ENCODE results near the gene ARSG. TPM values are rescaled to one million over a fixed set of nuclear protein-coding genes. Genes with fewer than 3 reads are reported as not detected.
"Not testable (repeated sequence)": the region's sequence is repeated elsewhere in the genome, so short reads cannot be mapped to it uniquely, and the experiment has no call there.

The ARSG gene
- total and polyA plus RNA-seq, 5 experiments from 2014 or later = 10.4 to 15.1 (median 12.9) TPM

DNA sequence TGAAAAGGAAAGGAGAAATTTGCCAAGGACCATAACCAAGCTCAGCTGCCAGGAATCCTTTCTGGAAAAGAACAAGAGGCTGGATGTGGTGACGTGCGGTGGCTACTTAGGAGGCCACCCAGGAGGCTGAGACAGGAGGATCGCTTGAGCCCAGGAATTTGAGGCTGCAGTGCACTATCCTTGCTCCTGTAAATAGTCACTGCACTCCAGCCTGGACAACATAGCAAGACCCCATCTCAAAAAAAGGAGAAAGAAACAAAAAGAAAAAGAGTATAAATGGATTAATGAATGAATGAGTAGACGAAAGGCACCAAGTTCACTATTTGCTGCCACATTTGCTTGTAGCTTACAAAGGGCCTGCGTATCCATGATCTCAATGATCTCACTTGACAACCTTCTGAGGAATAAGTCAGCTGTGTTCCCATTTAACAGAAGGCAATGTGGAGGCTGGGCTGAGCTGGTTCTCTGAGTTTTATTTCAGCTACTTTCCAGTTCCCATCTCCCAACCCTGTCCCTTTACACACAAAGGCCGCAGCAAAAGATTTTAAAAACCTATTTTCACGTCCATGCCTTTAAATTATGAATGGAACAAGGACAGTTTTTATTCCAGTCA lies 29.8 kb downstream of the ARSG start:
- no peak for ATAC-seq
- Mint-ChIP-seq H3K4me3 (peak overlapping the region in 1 of 10 donors; percentile 30), H3K4me1 (peaks cover 14 to 56% (median 32%) of the 10 kb centered on the region in 4 donors), H3K27me3 (no peaks in the 10 kb centered on the region), H3K27ac (peak overlapping the region in 2 of 10 donors; percentile 4 to 80), H3K36me3 (no peaks in the 10 kb centered on the region), H3K9me3 (no peaks in the 10 kb centered on the region)
- POLR2A ChIA-PET = no interaction called here
- no peak for DNase-seq

GRCh38 chr17:68321556-68321954 lies 30.3 kb downstream of the ARSG start:
- POLR2A ChIA-PET = no interaction called here
- Mint-ChIP-seq H3K36me3 (no peaks in the 10 kb centered on the region), H3K4me1 (peaks cover 9 to 52% (median 28%) of the 10 kb centered on the region in 4 donors), H3K9me3 (no peaks in the 10 kb centered on the region), H3K27ac (no peak overlapping the region), H3K27me3 (no peaks in the 10 kb centered on the region), H3K4me3 (no peak overlapping the region)
- DNase-seq = no peak
- ATAC-seq = no peak

GRCh38 chr17:68322630-68323029 lies 31.3 kb downstream of the ARSG start:
- no peak overlapping the region for H3K4me3 Mint-ChIP-seq
- H3K4me1 Mint-ChIP-seq = peaks cover 3 to 46% (median 25%) of the 10 kb centered on the region in 4 donors
- H3K27me3 Mint-ChIP-seq = no peaks in the 10 kb centered on the region
- H3K9me3 Mint-ChIP-seq = no peaks in the 10 kb centered on the region
- no peaks in the 10 kb centered on the region for H3K36me3 Mint-ChIP-seq
- POLR2A ChIA-PET = interaction anchor here (0.6 to 1.2 kb wide), 3 partner anchors 10 to 295 kb away, joined by 3 to 4 read pairs (median 4); no protein-coding TSS in a partner anchor
- DNase-seq (no peak), ATAC-seq (no peak)
- H3K27ac Mint-ChIP-seq = no peak overlapping the region

DNA sequence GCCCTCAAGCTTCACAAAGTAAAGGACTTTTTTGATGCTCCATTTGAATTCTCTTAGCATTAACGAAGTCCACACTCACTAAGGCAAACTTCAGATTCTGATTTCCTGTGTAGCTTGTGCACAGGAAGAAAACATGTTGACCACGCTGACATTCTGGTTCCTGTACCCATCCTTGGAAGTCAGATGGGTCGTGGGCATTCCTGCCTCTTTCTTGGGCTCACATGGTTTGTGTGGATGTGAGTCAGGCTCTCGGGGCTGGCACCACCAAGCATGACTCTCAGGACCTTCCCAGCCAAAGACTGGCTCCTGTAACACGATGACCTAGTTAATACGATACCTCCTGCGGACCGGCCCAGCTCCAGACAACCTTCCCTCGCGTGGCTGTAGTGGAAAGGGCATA lies 32.8 kb downstream of the ARSG start:
- Mint-ChIP-seq H3K4me3 (peak overlapping the region in 1 of 10 donors; percentile 7), H3K36me3 (no peaks in the 10 kb centered on the region), H3K9me3 (peaks cover 0 to 5% (median 0%) of the 10 kb centered on the region in 9 donors), H3K4me1 (peaks cover 5 to 33% (median 23%) of the 10 kb centered on the region in 4 donors), H3K27ac (peak overlapping the region in 2 of 10 donors; percentile 53 to 67), H3K27me3 (no peaks in the 10 kb centered on the region)
- POLR2A ChIA-PET = interaction anchor here (0.7 kb wide), 1 partner anchor 9 kb away, joined by 7 read pairs; no protein-coding TSS in a partner anchor
- DNase-seq (no peak), ATAC-seq (no peak)

- POLR2A ChIA-PET = interaction anchor here (1.3 kb wide), 1 partner anchor 10 kb away, joined by 3 read pairs; no protein-coding TSS in a partner anchor
- no peak overlapping the region for H3K4me3 Mint-ChIP-seq
Measured at GRCh38 chr17:68324654-68325336, 33.5 kb downstream of the ARSG start.

DNA sequence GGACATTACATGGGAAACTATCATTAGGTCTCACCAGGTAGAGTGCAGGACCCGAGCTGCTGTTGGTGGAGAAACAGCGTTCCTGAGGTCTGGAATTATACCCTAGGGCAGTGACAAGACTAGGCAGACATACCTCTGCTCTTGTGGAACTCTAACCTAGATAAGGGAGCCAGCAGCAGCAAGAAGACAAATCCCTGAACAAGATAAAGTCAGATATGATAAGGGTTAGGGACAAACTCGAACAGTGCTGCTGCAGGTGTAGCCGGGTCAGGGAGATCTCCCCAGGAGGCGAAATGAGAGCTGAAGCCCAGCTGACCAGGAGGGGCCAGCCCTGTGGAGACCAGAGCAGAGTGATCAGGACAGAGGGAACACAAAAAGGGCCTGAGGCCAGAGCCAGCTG lies 34.7 kb downstream of the ARSG start:
- ATAC-seq (no peak), DNase-seq (no peak)
- Mint-ChIP-seq H3K9me3 (peaks cover 0 to 14% (median 4%) of the 10 kb centered on the region in 9 donors), H3K27me3 (no peaks in the 10 kb centered on the region), H3K27ac (peak overlapping the region in 1 of 10 donors; percentile 76), H3K4me3 (no peak overlapping the region), H3K36me3 (no peaks in the 10 kb centered on the region), H3K4me1 (peaks cover 5 to 19% (median 16%) of the 10 kb centered on the region in 4 donors)
- POLR2A ChIA-PET = interaction anchor here (1.5 kb wide), 1 partner anchor 35 kb away, joined by 5 read pairs; the partner anchor contains the start of genes ARSG and SLC16A6

More at GRCh38 chr17:68324654-68325336, 33.5 kb downstream of the ARSG start:
- ATAC-seq (no peak), DNase-seq (no peak)
- peaks cover 5 to 27% (median 22%) of the 10 kb centered on the region in 4 donors for H3K4me1 Mint-ChIP-seq
- no peaks in the 10 kb centered on the region for H3K27me3 Mint-ChIP-seq
- no peaks in the 10 kb centered on the region for H3K36me3 Mint-ChIP-seq
- peaks cover 0 to 5% (median 0%) of the 10 kb centered on the region in 9 donors for H3K9me3 Mint-ChIP-seq
- H3K27ac Mint-ChIP-seq = no peak overlapping the region

GRCh38 chr17:68326681-68327080 lies 35.4 kb downstream of the ARSG start:
- POLR2A ChIA-PET = interaction anchor here (1.5 kb wide), 1 partner anchor 36 kb away, joined by 5 read pairs; the partner anchor contains the start of genes ARSG and SLC16A6
- no peak overlapping the region for H3K4me3 Mint-ChIP-seq
- DNase-seq (no peak), ATAC-seq (no peak)
- H3K9me3 Mint-ChIP-seq = peaks cover 0 to 18% (median 6%) of the 10 kb centered on the region in 9 donors
- peak overlapping the region in 1 of 10 donors; percentile 57 for H3K27ac Mint-ChIP-seq
- H3K4me1 Mint-ChIP-seq = peaks cover 5 to 19% (median 16%) of the 10 kb centered on the region in 4 donors
- no peaks in the 10 kb centered on the region for H3K27me3 Mint-ChIP-seq
- peaks cover 0 to 2% (median 0%) of the 10 kb centered on the region in 3 donors for H3K36me3 Mint-ChIP-seq

DNA sequence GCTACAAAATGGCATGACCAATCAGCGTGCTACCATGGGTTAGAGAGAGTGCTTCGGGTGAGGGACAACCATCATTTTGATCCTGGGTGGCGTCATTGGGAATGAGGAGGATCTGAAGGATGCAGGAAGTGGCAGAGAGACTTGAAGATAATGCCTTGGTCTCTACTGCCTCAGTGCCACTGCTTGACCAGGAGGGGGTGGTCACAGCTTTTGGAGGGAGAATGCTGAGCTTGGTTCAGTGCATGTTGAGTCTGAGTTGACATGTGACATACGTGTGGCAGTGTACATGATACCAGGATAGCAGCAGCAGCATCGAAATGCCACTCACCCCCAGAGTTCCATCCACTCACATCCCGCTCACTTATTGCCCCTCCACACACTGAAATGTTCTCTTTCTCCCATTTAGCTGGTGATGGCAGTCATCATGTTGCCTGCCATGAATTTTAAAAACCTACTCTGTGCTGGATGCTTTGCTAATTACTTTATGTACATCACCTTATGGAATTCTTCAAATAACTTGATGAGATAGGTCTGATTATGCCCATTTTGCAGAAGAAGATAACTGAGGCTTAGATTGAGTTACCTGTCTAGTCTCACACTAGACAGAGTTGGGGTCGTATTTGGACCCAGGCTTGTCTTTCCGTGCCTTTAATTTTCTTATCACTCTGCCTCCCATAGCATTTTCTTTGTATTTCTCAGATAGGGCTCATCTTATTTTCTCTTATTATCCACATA lies 36.7 kb downstream of the ARSG start:
- Mint-ChIP-seq H3K27me3 (no peaks in the 10 kb centered on the region), H3K27ac (peak overlapping the region in 1 of 10 donors; percentile 28), H3K4me1 (peaks cover 8 to 18% (median 16%) of the 10 kb centered on the region in 4 donors), H3K36me3 (peaks cover 0 to 8% (median 4%) of the 10 kb centered on the region in 3 donors), H3K9me3 (peaks cover 0 to 28% (median 12%) of the 10 kb centered on the region in 9 donors), H3K4me3 (no peak overlapping the region)
- DNase-seq (no peak), ATAC-seq (no peak)
- POLR2A ChIA-PET = interaction anchor here (1.1 kb wide), 1 partner anchor 37 kb away, joined by 3 read pairs; the partner anchor contains the start of genes ARSG and SLC16A6

DNA sequence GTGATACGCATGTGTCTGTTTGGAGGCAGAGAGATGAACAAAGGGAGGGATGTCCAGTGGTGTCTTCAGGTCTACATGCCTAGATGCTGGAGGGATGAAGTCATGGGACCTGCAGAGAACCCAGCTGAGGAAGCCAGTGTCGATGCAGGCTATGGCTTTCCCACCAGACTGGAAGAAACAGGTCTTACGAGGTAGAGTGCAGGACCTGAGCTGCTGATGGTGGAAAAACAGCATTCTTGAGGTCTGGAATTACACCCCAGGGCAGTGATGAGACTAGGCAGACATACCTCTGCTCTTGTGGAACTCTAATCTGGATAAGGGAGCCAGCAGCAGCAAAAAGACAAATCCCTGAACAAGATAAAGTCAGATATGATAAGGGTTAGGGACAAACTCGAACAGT lies 37.4 kb downstream of the ARSG start:
- H3K9me3 Mint-ChIP-seq = peaks cover 0 to 29% (median 12%) of the 10 kb centered on the region in 9 donors
- no peaks in the 10 kb centered on the region for H3K27me3 Mint-ChIP-seq
- ATAC-seq (no peak), DNase-seq (no peak)
- peaks cover 11 to 17% (median 15%) of the 10 kb centered on the region in 4 donors for H3K4me1 Mint-ChIP-seq
- POLR2A ChIA-PET = interaction anchor here (0.6 to 1.1 kb wide), 2 partner anchors 38 to 48 kb away, joined by 3 to 4 read pairs; partner anchors contain the start of genes ARSG and SLC16A6
- H3K27ac Mint-ChIP-seq = peak overlapping the region in 4 of 10 donors; percentile 18 to 88 (median 74)
- peaks cover 0 to 9% (median 4%) of the 10 kb centered on the region in 3 donors for H3K36me3 Mint-ChIP-seq
- H3K4me3 Mint-ChIP-seq = no peak overlapping the region

- POLR2A ChIA-PET = interaction anchor here (0.6 to 1.1 kb wide), 2 partner anchors 19 to 38 kb away, joined by 3 read pairs; partner anchors contain the start of genes ARSG and SLC16A6
- DNase-seq (no peak), ATAC-seq (no peak)
- no peaks in the 10 kb centered on the region for H3K27me3 Mint-ChIP-seq
- no peak overlapping the region for H3K4me3 Mint-ChIP-seq
- H3K36me3 Mint-ChIP-seq = peaks cover 0 to 9% (median 4%) of the 10 kb centered on the region in 3 donors
- H3K27ac Mint-ChIP-seq = peak overlapping the region in 1 of 10 donors; percentile 22
- peaks cover 11 to 15% (median 13%) of the 10 kb centered on the region in 4 donors for H3K4me1 Mint-ChIP-seq
- peaks cover 0 to 29% (median 12%) of the 10 kb centered on the region in 9 donors for H3K9me3 Mint-ChIP-seq
Measured at GRCh38 chr17:68329331-68329730, 38.0 kb downstream of the ARSG start.

GRCh38 chr17:68331932-68332331 lies 40.6 kb downstream of the ARSG start:
- not testable (repeated sequence) for H3K27ac Mint-ChIP-seq

DNA sequence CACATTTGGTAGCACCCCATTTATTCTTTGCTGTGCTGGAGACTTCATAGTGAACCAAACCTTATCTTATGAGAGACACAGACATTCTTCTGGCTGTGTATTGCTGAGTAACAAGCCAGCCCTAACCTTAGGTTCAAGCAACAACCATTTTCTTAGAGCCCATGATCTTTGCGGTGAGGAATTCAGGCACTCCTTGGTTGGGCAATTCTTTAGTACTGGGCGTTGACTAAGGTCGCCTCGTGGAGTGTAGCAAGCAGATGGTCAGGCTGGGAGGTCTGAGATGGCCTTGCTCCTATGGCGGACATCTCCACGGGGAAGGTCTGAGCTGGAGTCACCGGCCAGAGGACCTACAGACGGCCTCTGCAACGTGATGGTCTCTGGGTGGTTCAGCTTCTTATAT lies 43.1 kb downstream of the ARSG start:
- H3K27me3 Mint-ChIP-seq = no peaks in the 10 kb centered on the region
- peaks cover 0 to 24% (median 12%) of the 10 kb centered on the region in 9 donors for H3K9me3 Mint-ChIP-seq
- peaks cover 4 to 13% (median 6%) of the 10 kb centered on the region in 4 donors for H3K4me1 Mint-ChIP-seq
- ATAC-seq = no peak
- H3K4me3 Mint-ChIP-seq = no peak overlapping the region
- peaks cover 0 to 9% (median 4%) of the 10 kb centered on the region in 3 donors for H3K36me3 Mint-ChIP-seq
- H3K27ac Mint-ChIP-seq = no peak overlapping the region
- POLR2A ChIA-PET = interaction anchor here (1.0 to 1.2 kb wide), 2 partner anchors 38 to 43 kb away, joined by 3 to 4 read pairs; partner anchors contain the start of gene ARSG
- DNase-seq = no peak

More at GRCh38 chr17:68331932-68332331, 40.6 kb downstream of the ARSG start:
- POLR2A ChIA-PET, H3K27me3 Mint-ChIP-seq, H3K4me3 Mint-ChIP-seq, ATAC-seq, H3K36me3 Mint-ChIP-seq, DNase-seq: not testable (repeated sequence)
- H3K4me1 Mint-ChIP-seq = peaks cover 4 to 11% (median 10%) of the 10 kb centered on the region in 4 donors
- peaks cover 0 to 29% (median 12%) of the 10 kb centered on the region in 9 donors for H3K9me3 Mint-ChIP-seq

Measured in naive thymus-derived CD8-positive, alpha-beta T cell (primary cell).